OCI-LY7 (cell line): ENCODE data around the gene SPNS1. TPM values are rescaled to one million over a fixed set of nuclear protein-coding genes. Genes with fewer than 3 reads are reported as not detected.

ENCODE experiments used
- BruUV-seq: library from RNA; stranded (reverse); fragments of 400-500 nt; replicated peaks from 2 replicates; lab custom pipeline; 2021; lab: Mats Ljungman, UMichigan
- CTCF ChIA-PET: fragments of 300-600 bp; sonication (Branson Sonifier 250); formaldehyde crosslinking; loops from one replicate; lab custom pipeline; 2022; ENCODE audit warnings: antibody characterized with exemption; ENCODE audit not compliant: unreplicated experiment; lab: Charles Lee
- POLR2A ChIA-PET: fragments of 300-600 bp; sonication (Branson Sonifier 250); formaldehyde crosslinking; loops from one replicate; lab custom pipeline; 2022; ENCODE audit warnings: antibody characterized with exemption; lab: Charles Lee
- DNase-seq: peaks from one replicate; pipeline ENCODE4 v3.0.0-alpha.2; 2015; ENCODE audit warnings: low spot score
- H2AFZ ChIP-seq: fragments of 200-600 bp; sonication (generic), shearing (Covaris generic); 2 replicates; pipeline ENCODE4 v1.6.1; 2014; ENCODE audit warnings: mild to moderate bottlenecking, antibody characterized with exemption, low read length, moderate library complexity
- H3K27ac ChIP-seq: fragments of 200-600 bp; sonication (generic); 2 replicates; pipeline ENCODE4 v1.5.1; 2014; ENCODE audit warnings: mixed run types, low read depth, mild to moderate bottlenecking, moderate library complexity, low read length, inconsistent platforms; ENCODE audit not compliant: poor library complexity, severe bottlenecking
- H3K36me3 ChIP-seq: fragments of 200-600 bp; sonication (generic); 2 replicates; pipeline ENCODE4 v1.6.1; 2014; ENCODE audit warnings: mild to moderate bottlenecking, antibody characterized with exemption, low read length, moderate library complexity, mixed read lengths; ENCODE audit not compliant: insufficient read depth
- H3K4me1 ChIP-seq: fragments of 200-600 bp; sonication (generic); 2 replicates; pipeline ENCODE4 v1.5.1; 2014; ENCODE audit warnings: mild to moderate bottlenecking, low read length; ENCODE audit not compliant: insufficient read depth, poor library complexity, severe bottlenecking
- H3K4me2 ChIP-seq: fragments of 200-600 bp; sonication (generic); 2 replicates; pipeline ENCODE4 v1.6.1; 2014; ENCODE audit warnings: mild to moderate bottlenecking, low read length
- H3K4me3 ChIP-seq: fragments of 200-600 bp; sonication (generic); 2 replicates; pipeline ENCODE4 v1.5.1; 2014; ENCODE audit warnings: mild to moderate bottlenecking, low read depth, low read length; ENCODE audit not compliant: poor library complexity, severe bottlenecking
- H3K79me2 ChIP-seq: fragments of 200-600 bp; sonication (generic); 2 replicates; pipeline ENCODE4 v1.6.1; 2016; ENCODE audit warnings: low read depth, mild to moderate bottlenecking, low read length, moderate library complexity, mixed read lengths; ENCODE audit not compliant: insufficient read depth
- H3K9me2 ChIP-seq: fragments of 200-600 bp; sonication (generic); 2 replicates; pipeline ENCODE4 v1.6.1; 2016; ENCODE audit warnings: mild to moderate bottlenecking, low read length, mixed read lengths; ENCODE audit not compliant: insufficient read depth
- H3K9me3 ChIP-seq: fragments of 200-600 bp; sonication (generic); 2 replicates; pipeline ENCODE4 v1.6.1; 2014; ENCODE audit warnings: mild to moderate bottlenecking, mixed run types, low read length, mixed read lengths
- H4K20me1 ChIP-seq: fragments of 200-600 bp; sonication (generic); 2 replicates; pipeline ENCODE4 v1.6.1; 2014; ENCODE audit warnings: mild to moderate bottlenecking, antibody characterized with exemption, low read length, moderate library complexity, mixed read lengths; ENCODE audit not compliant: insufficient read depth
- CTCF ChIP-seq: fragments of 200-600 bp; sonication (generic); conservative IDR thresholded peaks from 2 replicates; pipeline ENCODE4 v1.5.1; 2014; ENCODE audit warnings: mild to moderate bottlenecking, antibody characterized with exemption, low read length, moderate library complexity, mixed read lengths
- EZH2phosphoT487 ChIP-seq: fragments of 200-600 bp; sonication (generic); IDR thresholded peaks from 2 replicates; pipeline ENCODE4 v1.6.1; 2018; ENCODE audit warnings: low read depth, borderline replicate concordance, mild to moderate bottlenecking, mixed run types, antibody characterized with exemption, low read length, moderate library complexity, mixed read lengths
- intact Hi-C: fragments of 100-400 bp; cut with micrococcal nuclease; formaldehyde crosslinking; loops from one replicate; pipeline ENCODE4 v1.10.0; 2022; ENCODE audit not compliant: unreplicated experiment
- total RNA-seq, 2 experiments: library from RNA; depleted of rRNA in 1 of 2; stranded (reverse); fragments of >200 nt in 1 of 2; shearing (Covaris generic) in 1 of 2; gene quantifications; 2 replicates each; pipeline ENCODE4 v1.2.3, GENCODE V29; 2014 to 2022

The SPNS1 gene
- total RNA-seq, 2 experiments from 2014 or later: 20.1 to 20.4 TPM

DNA sequence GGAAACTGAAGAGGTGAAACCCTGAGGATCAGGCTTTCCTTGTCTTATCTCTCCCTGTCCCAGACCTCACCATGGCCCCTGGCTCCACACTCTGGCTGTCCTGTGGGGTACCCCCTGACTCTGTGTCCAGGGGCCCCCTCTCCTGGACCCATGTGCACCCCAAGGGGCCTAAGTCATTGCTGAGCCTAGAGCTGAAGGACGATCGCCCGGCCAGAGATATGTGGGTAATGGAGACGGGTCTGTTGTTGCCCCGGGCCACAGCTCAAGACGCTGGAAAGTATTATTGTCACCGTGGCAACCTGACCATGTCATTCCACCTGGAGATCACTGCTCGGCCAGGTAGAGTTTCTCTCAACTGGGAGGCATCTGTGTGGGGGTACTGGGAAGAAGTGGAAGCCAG, 41.4 kb upstream of the SPNS1 start:
- H3K79me2 ChIP-seq: peaks cover 23% of the 10 kb centered on the region; the same call in 1 of the 2 replicates
- no peaks in the 10 kb centered on the region for H3K9me2 ChIP-seq
- TF ChIP-seq CTCF: no peak
- no peak for TF ChIP-seq EZH2phosphoT487

DNA sequence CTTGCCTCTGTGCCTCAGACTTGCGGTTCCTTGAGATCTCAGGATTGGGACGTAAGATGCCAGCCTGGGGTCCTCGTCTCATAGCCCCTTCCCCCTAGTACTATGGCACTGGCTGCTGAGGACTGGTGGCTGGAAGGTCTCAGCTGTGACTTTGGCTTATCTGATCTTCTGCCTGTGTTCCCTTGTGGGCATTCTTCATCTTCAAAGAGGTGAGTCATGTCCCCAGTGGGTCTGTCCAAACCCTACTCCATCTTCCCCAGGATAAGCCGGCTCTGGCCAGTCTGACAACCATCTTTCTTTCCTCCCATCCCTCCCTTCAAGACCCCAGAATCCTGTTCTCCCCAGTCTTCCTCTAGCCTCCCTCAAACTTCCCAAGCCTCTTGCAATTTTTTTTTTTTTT, 39.2 kb upstream of the SPNS1 start:
- H3K27ac ChIP-seq: peak overlapping the region; percentile 6
- TF ChIP-seq EZH2phosphoT487 (no peak), CTCF (no peak)
- no peaks in the 10 kb centered on the region for H3K9me2 ChIP-seq
- H3K79me2 ChIP-seq: peaks cover 23% of the 10 kb centered on the region; the same call in 1 of the 2 replicates
- no peak overlapping the region for H3K4me2 ChIP-seq
- no peaks in the 10 kb centered on the region for H4K20me1 ChIP-seq
- CTCF ChIA-PET: interaction anchor here (1.5 kb wide), 1 partner anchor 11 kb away, joined by 8 read pairs; no protein-coding TSS in a partner anchor
- POLR2A ChIA-PET: no interaction called here
- peaks cover 52% of the 10 kb centered on the region for H3K4me1 ChIP-seq
- intact Hi-C loops: no loop called here
- peaks cover 63% of the 10 kb centered on the region for H3K36me3 ChIP-seq
- no peak for DNase-seq
- BruUV-seq: no TSS peak
- H3K9me3 ChIP-seq: no peaks in the 10 kb centered on the region
- H3K4me3 ChIP-seq: no peak overlapping the region
- H2AFZ ChIP-seq: no peak overlapping the region

More for the DNA sequence above, 41.4 kb upstream of the SPNS1 start:
- intact Hi-C loops: no loop called here
- H2AFZ ChIP-seq: peak overlapping the region; percentile 0; the same call in 1 of the 2 replicates
- H3K4me1 ChIP-seq: peaks cover 74% of the 10 kb centered on the region
- POLR2A ChIA-PET: interaction anchor here (0.6 to 2.9 kb wide), 10 partner anchors 10 to 194 kb away, joined by 3 to 37 read pairs (median 7); no protein-coding TSS in a partner anchor
- CTCF ChIA-PET: interaction anchor here (1.1 to 1.3 kb wide), 2 partner anchors 10 to 12 kb away, joined by 3 to 8 read pairs; no protein-coding TSS in a partner anchor
- no peak for DNase-seq
- H3K4me3 ChIP-seq: peak overlapping the region; percentile 78
- no peaks in the 10 kb centered on the region for H3K9me3 ChIP-seq
- H3K27ac ChIP-seq: peak overlapping the region; percentile 99
- peaks cover 46% of the 10 kb centered on the region for H3K36me3 ChIP-seq
- H4K20me1 ChIP-seq: no peaks in the 10 kb centered on the region
- peak overlapping the region; percentile 86 for H3K4me2 ChIP-seq
- BruUV-seq: no TSS peak
